HG02610 (cell line): ENCODE measurements around the gene PMEL.
"Not testable (repeated sequence)": the region's sequence is repeated elsewhere in the genome, so short reads cannot be mapped to it uniquely, and the experiment has no call there.

Experiments
- ATAC-seq: cut with Tn5 transposase; IDR thresholded peaks from one replicate; pipeline ENCODE4 v1.9.1; 2021; ENCODE audit warnings: mild to moderate bottlenecking, moderate library complexity; ENCODE audit not compliant: unreplicated experiment

The PMEL gene

GRCh38 chr12:55965941-55966407, at the start of gene PMEL:
TSS of gene PMEL (minus strand) at chr12:55966042. CDS start at chr12:55966011, 31 bp downstream.
- no peak for ATAC-seq

DNA sequence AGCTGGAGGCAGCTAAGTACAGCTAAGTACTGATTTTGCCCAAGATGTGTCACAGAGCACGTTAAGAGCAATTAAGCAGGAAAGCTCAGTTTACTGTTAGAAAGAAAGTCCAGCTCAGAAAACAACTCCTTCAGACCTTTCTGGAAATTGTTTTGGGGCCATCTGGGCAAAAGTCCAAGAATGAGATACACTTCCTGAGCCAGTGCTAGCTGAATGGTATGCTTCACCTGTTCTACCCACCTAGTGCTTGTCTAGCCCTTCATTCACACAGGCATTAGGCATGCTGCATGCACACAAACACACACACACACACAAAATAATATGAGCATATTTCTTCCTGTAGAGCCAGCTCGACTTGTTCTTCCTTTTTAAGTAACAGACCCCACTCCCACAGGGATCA, 48.4 kb upstream of the PMEL start:
- ATAC-seq = no peak

- no peak for ATAC-seq
Measured at GRCh38 chr12:56013482-56013881, 47.6 kb upstream of the PMEL start.

DNA sequence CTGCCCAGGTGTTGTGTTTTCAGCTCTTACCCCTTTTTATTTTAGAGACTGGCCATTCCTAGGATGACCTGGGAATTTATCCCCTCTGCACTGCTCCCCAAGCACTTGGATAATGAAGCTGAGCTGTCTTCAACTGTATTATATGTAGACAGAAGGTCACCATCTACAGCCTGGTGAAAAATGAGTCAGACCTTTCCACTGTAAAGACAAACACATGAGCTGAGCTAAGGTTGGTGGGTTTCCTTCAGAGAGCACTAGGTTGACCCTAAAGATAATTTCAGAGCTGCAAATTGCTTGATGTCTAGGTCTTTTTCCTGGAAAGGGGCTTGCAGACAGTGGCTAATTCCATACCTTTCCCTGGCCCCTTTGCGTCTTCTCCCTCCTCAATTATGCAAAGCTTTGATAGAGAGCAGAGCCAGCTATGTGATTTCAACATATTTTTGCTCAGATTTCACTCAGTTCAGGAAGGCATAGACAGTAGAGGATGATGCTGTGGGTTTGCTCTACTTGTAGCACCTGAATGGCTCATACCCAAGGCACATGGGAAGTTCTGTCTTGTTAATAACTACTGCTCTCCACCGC, 45.8 kb upstream of the PMEL start:
- ATAC-seq = no peak

DNA sequence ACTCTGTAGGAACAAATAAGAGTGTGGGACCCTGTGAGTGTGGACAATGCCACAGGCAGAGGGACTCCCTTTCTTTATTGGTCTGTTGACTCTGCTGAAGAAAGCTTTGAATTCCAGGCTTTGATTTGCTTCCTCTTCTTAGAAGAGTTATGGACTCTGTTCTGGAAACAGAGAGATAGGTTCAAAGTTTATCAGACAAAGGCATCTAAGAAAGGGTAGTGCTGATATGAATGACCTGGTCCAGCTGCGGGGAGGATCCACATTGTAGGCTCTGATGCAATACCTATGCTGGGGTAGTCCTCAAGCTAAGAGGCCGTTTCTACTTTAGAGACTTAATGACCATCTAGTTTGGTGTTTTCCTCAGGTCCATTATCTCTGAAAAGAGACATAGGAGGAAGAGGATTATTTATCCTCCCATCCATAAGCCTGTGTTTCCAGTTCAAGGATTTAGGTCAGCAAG, 44.3 kb upstream of the PMEL start:
- no peak for ATAC-seq

DNA sequence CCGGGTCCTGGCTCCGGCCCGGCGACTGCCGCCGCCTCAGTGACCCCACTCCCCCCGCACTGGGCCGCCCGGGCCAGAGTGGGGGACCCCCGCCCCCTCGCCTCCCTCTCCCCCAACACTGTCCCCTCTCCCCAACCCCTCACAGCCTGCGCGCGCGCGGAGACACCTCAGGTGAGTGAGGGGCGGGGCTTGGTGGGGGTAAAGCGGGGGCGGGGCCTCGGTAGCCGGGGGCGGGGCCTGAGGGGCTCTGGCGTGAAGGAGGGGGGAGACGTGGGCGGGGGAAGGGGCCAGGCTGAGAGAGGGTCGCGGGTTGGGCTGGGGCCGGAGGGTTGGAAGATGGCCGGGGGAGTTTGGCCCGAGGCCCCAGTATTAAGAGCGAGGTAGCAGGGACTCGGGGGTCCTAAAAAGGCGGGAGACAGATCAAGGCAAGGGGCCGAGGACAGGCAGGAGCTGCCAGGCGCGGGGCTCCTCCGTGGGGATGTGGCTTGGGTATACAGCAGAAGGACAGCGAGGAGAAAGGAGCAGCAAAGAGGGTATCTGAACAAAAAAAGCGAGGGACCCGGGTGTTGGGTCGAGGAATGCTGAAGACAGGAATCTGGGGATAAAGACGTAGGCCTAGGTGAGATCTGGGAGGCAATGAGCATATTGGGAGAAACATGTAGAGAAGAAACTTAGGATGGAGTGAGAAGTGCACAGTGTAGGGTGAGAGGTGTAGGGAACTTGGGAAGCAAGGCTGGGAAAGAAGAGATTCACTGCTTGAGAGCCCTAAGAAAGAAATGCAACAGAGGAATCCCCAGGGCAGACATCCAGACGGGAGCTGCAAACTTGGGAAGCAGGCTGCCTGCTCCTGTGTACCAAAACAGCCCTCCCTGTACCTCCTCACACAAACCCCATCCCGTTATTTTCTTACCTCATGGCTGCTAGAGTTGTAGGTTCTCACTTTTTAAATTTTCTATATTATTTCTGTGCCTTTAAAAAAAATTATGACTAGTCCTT, 42.0 kb upstream of the PMEL start:
- ATAC-seq = peak; percentile 42

GRCh38 chr12:56004211-56004610, 38.4 kb upstream of the PMEL start:
- ATAC-seq = no peak

DNA sequence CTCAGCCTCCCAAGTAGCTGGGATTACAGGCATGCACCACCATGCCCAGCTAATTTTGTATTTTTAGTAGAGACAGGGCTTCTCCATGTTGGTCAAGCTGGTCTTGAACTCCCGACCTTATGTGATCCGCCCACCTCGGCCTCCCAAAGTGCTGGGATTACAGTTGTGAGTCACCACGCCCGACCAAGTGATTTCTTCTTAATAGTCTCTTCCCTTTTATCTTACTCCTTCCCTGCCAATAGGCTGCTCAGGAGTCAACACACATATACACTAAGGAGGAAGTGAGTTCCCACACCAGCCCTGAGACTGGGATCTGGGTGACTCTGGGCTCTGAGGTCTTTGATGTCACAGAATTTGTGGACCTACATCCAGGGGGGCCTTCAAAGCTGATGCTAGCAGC, 37.5 kb upstream of the PMEL start:
- ATAC-seq = not testable (repeated sequence)

DNA sequence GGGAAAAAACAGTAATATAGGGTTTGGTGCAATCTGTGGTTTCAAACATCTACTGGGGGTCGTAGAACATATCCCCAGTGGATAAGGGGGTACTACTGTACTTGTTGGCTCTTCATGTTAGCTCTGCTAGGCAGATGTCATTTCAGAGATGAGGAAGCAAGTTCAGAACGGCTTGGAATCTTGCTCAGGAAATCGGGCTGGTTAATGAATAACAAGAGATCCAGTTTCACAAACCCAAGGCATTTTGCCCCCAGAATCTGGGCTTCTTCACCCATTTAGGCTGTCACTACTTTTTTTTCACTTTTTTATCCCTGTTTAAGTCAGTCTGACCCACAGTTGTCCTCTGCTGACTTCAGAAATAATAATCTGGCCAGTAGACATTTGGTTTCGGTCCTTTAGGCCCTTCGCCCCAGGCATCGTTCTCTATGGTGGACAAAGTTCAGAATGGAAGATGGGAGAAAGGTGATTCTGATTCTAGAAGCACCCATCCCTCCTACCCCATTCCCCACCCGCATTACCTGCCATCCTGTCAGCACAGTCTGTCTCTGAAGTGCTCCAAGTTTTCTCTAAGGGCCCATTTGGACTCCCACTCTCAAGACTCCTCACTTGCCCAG, 35.8 kb upstream of the PMEL start:
- ATAC-seq = no peak

DNA sequence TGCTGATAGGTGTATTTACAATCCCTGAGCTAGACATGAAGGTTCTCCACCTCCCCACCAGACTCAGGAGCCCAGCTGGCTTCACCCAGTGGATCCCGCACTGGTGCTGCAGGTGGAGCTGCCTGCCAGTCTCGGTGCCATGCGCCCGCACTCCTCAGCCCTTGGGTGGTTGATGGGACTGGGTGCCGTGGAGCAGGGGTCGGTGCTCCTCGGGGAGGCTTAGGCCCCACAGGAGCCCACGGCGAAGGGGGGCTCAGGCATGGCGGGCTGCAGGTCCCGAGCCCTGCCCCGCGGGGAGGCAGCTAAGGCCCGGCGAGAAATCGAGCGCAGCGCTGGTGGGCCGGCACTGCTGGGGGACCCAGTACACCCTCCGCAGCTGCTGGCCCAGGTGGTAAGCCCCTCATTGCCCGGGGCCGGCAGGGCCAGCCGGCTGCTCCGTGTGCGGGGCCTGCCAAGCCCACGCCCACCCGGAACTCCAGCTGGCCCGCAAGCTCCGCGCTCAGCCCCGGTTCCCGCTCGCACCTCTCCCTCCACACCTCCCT, 34.2 kb upstream of the PMEL start:
- ATAC-seq = not testable (repeated sequence)

GRCh38 chr12:55999522-55999921, 33.7 kb upstream of the PMEL start:
- not testable (repeated sequence) for ATAC-seq

- ATAC-seq = no peak
Measured at GRCh38 chr12:55997535-55997859, 31.7 kb upstream of the PMEL start.

- ATAC-seq = peak; percentile 100
Measured at GRCh38 chr12:55996715-55997534, 31.1 kb upstream of the PMEL start, which contains the start of gene SUOX. TSS of gene SUOX (plus strand) at chr12:55997276. CDS start at chr12:56002222, 4,946 bp downstream.

- ATAC-seq = no peak
Measured at GRCh38 chr12:55996201-55996714, 30.4 kb upstream of the PMEL start.

DNA sequence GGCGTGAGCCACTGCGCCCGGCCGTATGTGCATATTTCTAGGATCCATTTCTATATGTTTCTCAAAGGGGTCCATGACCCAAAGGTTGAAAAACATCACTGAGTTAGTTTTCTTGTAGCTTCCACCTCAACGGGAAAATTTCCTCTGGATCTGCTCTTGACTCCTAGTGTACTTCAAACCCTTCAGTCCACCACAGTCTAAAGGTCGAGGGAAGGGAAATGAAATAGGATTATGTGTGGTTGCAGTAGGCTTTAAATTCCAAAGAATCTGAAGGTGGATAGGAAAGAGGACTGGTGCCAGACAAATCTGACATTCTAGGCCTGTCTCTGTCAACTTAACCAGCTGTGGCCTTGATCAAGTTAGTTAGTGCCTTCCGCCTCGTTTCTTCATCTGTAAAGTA, 29.5 kb upstream of the PMEL start:
- ATAC-seq = no peak

DNA sequence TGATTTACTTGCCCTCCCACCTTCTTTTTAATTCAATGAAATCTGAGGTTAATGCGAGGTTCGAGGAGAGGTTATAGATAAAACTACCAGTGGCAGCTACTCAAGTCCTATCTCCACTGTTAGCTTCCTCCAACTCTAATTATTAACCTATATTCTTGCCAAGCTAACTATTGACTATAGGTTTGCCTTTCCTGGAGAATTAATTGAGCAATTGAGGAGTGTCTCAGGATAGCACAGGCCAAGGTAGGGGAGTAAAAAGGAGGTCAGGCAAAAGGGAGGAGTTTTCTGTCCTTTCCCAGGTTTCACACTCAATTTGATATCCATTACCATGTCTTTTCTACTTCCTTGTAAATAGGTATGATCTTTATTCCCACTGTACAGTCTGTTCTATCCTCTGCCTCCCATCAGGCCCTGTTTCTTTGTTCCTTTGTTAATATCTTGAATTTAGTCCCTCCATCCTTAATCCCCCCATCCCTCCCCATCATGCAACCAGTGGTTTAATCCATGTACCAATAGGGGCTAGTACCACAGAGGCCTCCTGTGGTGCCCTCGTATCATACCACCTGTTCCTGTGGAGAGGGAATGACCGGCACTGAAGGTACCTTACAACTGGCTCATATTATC, 27.5 kb upstream of the PMEL start:
- no peak for ATAC-seq

- no peak for ATAC-seq
Measured at GRCh38 chr12:55991110-55991509, 25.3 kb upstream of the PMEL start.

GRCh38 chr12:55985976-55986375, 20.1 kb upstream of the PMEL start:
- not testable (repeated sequence) for ATAC-seq

GRCh38 chr12:55985341-55985740, 19.5 kb upstream of the PMEL start:
- no peak for ATAC-seq

- ATAC-seq = no peak
Measured at GRCh38 chr12:55984861-55985260, 19.0 kb upstream of the PMEL start.
